ENCODE data around the gene FBXL7. TPM values are rescaled to one million over a fixed set of nuclear protein-coding genes. Genes with fewer than 3 reads are reported as not detected.

Gene FBXL7
- total and polyA plus RNA-seq, 2 experiments from 2014 or later = 4.5 to 15.2 TPM

- Histone ChIP-seq H4K20me1 (replicated peaks; ENCODE audit: insufficient read depth) (no peaks in the 10 kb centered on the region), H3K27ac (ENCODE audit: low read depth) (no peak overlapping the region), H3K4me2 (no peak overlapping the region), H3K27me3 (ENCODE audit: insufficient read depth) (no peaks in the 10 kb centered on the region), H3K36me3 (ENCODE audit: insufficient read depth) (no peaks in the 10 kb centered on the region), H3K4me3 (no peak overlapping the region), H3F3A (replicated peaks; ENCODE audit: low read depth) (no peaks in the 10 kb centered on the region), H2AFZ (no peak overlapping the region), H3K4me1 (ENCODE audit: insufficient read depth) (peaks cover 18% of the 10 kb centered on the region; the same call in 1 of the 2 replicates), H3K79me2 (replicated peaks; ENCODE audit: insufficient read depth) (peaks cover 38% of the 10 kb centered on the region), H3K9me2 (ENCODE audit: insufficient read depth) (no peaks in the 10 kb centered on the region)
- no peaks in the 10 kb centered on the region for H3K9me3 Mint-ChIP-seq
- TF ChIP-seq ZNF114 (CRISPR knock-in tag; IDR thresholded peaks at IDR 0.05) (no peak), EZH2phosphoT487 (IDR thresholded peaks at IDR 0.05; ENCODE audit: unreplicated experiment) (no peak), CTCF (conservative IDR thresholded peaks at IDR 0.05; ENCODE audit: low read depth in 2 of 2) (no peak), POLR2AphosphoS5 (IDR thresholded peaks at IDR 0.05; ENCODE audit: low read depth) (no peak), JUNB (IDR thresholded peaks at IDR 0.05; ENCODE audit: unreplicated experiment) (no peak), CREB1 (CRISPR knock-in tag; IDR thresholded peaks at IDR 0.05; ENCODE audit: low read depth) (no peak), NANOG (IDR thresholded peaks at IDR 0.05; ENCODE audit: borderline replicate concordance) (no peak), REST (IDR thresholded peaks at IDR 0.05; ENCODE audit: unreplicated experiment) (no peak), STAT1 (IDR thresholded peaks at IDR 0.05; ENCODE audit: unreplicated experiment) (no peak), ZNF331 (CRISPR knock-in tag; IDR thresholded peaks at IDR 0.05; ENCODE audit: low read depth) (no peak), ZNF462 (CRISPR knock-in tag; IDR thresholded peaks at IDR 0.05) (no peak)
- peaks cover 36% of the 10 kb centered on the region for H3K4me1 Mint-ChIP-seq
- no peak overlapping the region for H3K27ac Mint-ChIP-seq
- no peaks in the 10 kb centered on the region for H3K36me3 Mint-ChIP-seq (ENCODE audit: low read depth)
- no peak for ATAC-seq
- H3K4me3 Mint-ChIP-seq = no peak overlapping the region
- H3K27me3 Mint-ChIP-seq (ENCODE audit: insufficient read depth, low read depth, poor library complexity) = no peaks in the 10 kb centered on the region
- DNase-seq (ENCODE audit: low spot score) = no peak
Observed at GRCh38 chr5:15669826-15670225, 169.8 kb downstream of the FBXL7 start.
